Hepatocyte (in vitro differentiated cells): Measurements from ENCODE around the gene PIM3. TPM values are rescaled to one million over a fixed set of nuclear protein-coding genes. Genes with fewer than 3 reads are reported as not detected.

Experiments used
- DNase-seq: peaks from one replicate; pipeline ENCODE4 v3.0.0-alpha.2; 2016; ENCODE audit warnings: low spot score
- H2AFZ ChIP-seq: fragments of 200-600 bp; sonication (generic); 2 replicates; pipeline ENCODE4 v1.6.0; 2016; ENCODE audit warnings: antibody characterized with exemption, mild to moderate bottlenecking
- H3K27ac ChIP-seq: fragments of 200-600 bp; sonication (generic); 2 replicates; pipeline ENCODE4 v1.5.1; 2016; ENCODE audit warnings: mild to moderate bottlenecking
- H3K27me3 ChIP-seq: fragments of 200-600 bp; sonication (generic); 2 replicates; pipeline ENCODE4 v1.6.1; 2016
- H3K36me3 ChIP-seq: fragments of 200-600 bp; sonication (generic); replicated peaks from 2 replicates; pipeline ENCODE4 v1.5.1; 2016; ENCODE audit warnings: low read depth; ENCODE audit not compliant: insufficient read depth
- H3K4me1 ChIP-seq: fragments of 200-600 bp; sonication (generic); 2 replicates; pipeline ENCODE4 v1.5.1; 2016; ENCODE audit warnings: mild to moderate bottlenecking, moderate library complexity; ENCODE audit not compliant: insufficient read depth
- H3K4me2 ChIP-seq: fragments of 200-600 bp; sonication (generic); 2 replicates; pipeline ENCODE4 v1.6.0; 2016
- H3K4me3 ChIP-seq: fragments of 200-600 bp; sonication (generic); 2 replicates; pipeline ENCODE4 v1.5.1; 2016; ENCODE audit warnings: mild to moderate bottlenecking
- H3K79me2 ChIP-seq: fragments of 200-600 bp; sonication (generic); 2 replicates; pipeline ENCODE4 v1.6.0; 2017; ENCODE audit warnings: mild to moderate bottlenecking
- H3K9me2 ChIP-seq: fragments of 200-600 bp; sonication (generic); replicated peaks from 2 replicates; pipeline ENCODE4 v1.6.0; 2017; ENCODE audit warnings: mild to moderate bottlenecking; ENCODE audit not compliant: insufficient read depth
- H3K9me3 ChIP-seq: fragments of 200-600 bp; sonication (generic); 2 replicates; pipeline ENCODE4 v1.5.1; 2016; ENCODE audit warnings: low read depth, mild to moderate bottlenecking
- H4K20me1 ChIP-seq: fragments of 200-600 bp; sonication (generic); 2 replicates; pipeline ENCODE4 v1.6.0; 2016; ENCODE audit warnings: mild to moderate bottlenecking; ENCODE audit not compliant: insufficient read depth, poor library complexity, severe bottlenecking
- EZH2 ChIP-seq: fragments of 200-600 bp; sonication (generic); IDR thresholded peaks from 2 replicates; pipeline ENCODE4 v1.6.1; 2016; ENCODE audit warnings: antibody characterized with exemption, mild to moderate bottlenecking, borderline replicate concordance
- EZH2phosphoT487 ChIP-seq: fragments of 200-600 bp; sonication (generic); IDR thresholded peaks from one replicate; pipeline ENCODE4 v1.6.1; 2018; ENCODE audit warnings: antibody characterized with exemption, mild to moderate bottlenecking, low read depth, moderate library complexity; ENCODE audit not compliant: unreplicated experiment, severe bottlenecking
- WGBS: methylation state at CpG from one replicate; pipeline ENCODE4 v1.1.6; 2016; ENCODE audit warnings: low lambda C conversion rate; ENCODE audit errors: missing lambda C conversion rate; 5-methylcytosine and 5-hydroxymethylcytosine counted together
- polyA plus RNA-seq: library from polyadenylated mRNA; unstranded; fragments of >200 nt; fragmentation: Nextera tagmentation; extraction: Ambion mirVana; gene quantifications from 2 replicates; pipeline ENCODE4 v1.2.1, GENCODE V29; 2016
- total RNA-seq: library from RNA; depleted of rRNA; stranded (reverse); fragments of >200 nt; gene quantifications from 2 replicates; pipeline ENCODE4 v1.2.3, GENCODE V29; 2014
- TF ChIP-seq, protein P1 (sequence below): fragments of 200-600 bp; sonication (generic); IDR thresholded peaks from 2 replicates; pipeline ENCODE4 v1.5.1; 2016; ENCODE audit warnings: antibody characterized with exemption, mild to moderate bottlenecking; ENCODE audit not compliant: poor library complexity

PIM3 gene
- total and polyA plus RNA-seq, 2 experiments from 2014 or later, result 81.1 to 138 TPM

DNA sequence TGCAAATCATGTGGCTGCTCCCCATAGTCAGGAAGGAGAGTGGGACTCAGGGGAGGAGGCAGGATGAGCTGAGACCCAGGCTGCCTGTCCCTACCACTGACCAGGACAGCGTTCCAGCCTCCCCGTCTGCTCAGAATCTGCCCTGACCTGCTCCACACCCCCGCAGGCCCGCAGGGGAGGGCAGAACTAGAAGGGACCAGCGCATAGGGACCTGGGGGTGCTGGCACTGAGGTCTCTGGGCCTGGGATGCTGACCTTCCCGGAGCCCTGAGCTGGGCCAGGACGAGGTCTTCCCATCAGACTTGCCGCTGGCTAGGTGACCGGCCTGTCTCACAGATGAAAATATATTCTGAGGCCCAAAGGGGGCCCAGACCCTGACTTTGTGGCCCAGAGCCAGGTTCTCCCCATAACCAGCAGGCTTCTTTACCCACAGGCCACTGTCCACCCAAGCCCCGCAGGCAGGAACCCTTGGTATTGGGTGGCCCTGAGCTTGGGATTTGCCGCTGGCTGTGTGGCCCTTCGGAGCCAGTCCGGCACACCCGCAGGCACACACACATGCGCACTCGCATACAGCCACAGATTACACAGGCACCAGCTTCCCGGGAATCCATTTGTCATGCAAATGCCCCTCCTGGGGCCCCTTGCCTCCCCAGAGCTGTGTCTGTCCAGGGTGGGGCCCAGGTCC is 13.8 kb upstream of the PIM3 start:
- H3K27ac ChIP-seq, result peak overlapping the region; percentile 100
- no peaks in the 10 kb centered on the region for H3K9me3 ChIP-seq
- peaks cover 48% of the 10 kb centered on the region for H3K4me1 ChIP-seq
- 77% methylated on average over 17 of the region's 17 CpGs for WGBS
- DNase-seq, result no peak
- H3K4me3 ChIP-seq, result no peak overlapping the region
- TF ChIP-seq, protein P1, sequence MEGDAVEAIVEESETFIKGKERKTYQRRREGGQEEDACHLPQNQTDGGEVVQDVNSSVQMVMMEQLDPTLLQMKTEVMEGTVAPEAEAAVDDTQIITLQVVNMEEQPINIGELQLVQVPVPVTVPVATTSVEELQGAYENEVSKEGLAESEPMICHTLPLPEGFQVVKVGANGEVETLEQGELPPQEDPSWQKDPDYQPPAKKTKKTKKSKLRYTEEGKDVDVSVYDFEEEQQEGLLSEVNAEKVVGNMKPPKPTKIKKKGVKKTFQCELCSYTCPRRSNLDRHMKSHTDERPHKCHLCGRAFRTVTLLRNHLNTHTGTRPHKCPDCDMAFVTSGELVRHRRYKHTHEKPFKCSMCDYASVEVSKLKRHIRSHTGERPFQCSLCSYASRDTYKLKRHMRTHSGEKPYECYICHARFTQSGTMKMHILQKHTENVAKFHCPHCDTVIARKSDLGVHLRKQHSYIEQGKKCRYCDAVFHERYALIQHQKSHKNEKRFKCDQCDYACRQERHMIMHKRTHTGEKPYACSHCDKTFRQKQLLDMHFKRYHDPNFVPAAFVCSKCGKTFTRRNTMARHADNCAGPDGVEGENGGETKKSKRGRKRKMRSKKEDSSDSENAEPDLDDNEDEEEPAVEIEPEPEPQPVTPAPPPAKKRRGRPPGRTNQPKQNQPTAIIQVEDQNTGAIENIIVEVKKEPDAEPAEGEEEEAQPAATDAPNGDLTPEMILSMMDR, result no peak
- no peak for TF ChIP-seq EZH2
- no peak overlapping the region for H2AFZ ChIP-seq
- H4K20me1 ChIP-seq, result no peaks in the 10 kb centered on the region
- H3K27me3 ChIP-seq, result no peaks in the 10 kb centered on the region
- no peaks in the 10 kb centered on the region for H3K36me3 ChIP-seq
- H3K4me2 ChIP-seq, result peak overlapping the region; percentile 65
- no peaks in the 10 kb centered on the region for H3K79me2 ChIP-seq
- H3K9me2 ChIP-seq, result no peaks in the 10 kb centered on the region

- Histone ChIP-seq H3K4me1 (peaks cover 53% of the 10 kb centered on the region), H3K4me2 (peak overlapping the region; percentile 65), H3K36me3 (no peaks in the 10 kb centered on the region), H3K9me3 (no peaks in the 10 kb centered on the region), H3K79me2 (no peaks in the 10 kb centered on the region), H3K27me3 (no peaks in the 10 kb centered on the region), H3K9me2 (no peaks in the 10 kb centered on the region), H3K4me3 (no peak overlapping the region), H2AFZ (no peak overlapping the region), H3K27ac (peak overlapping the region; percentile 100), H4K20me1 (no peaks in the 10 kb centered on the region)
- no peak for DNase-seq
- 77% methylated on average over 6 of the region's 6 CpGs for WGBS
- TF ChIP-seq, protein P1, result no peak
- TF ChIP-seq EZH2phosphoT487 (no peak), EZH2 (no peak)
Observed at GRCh38 chr22:49947296-49947622, 13.3 kb upstream of the PIM3 start.

- 78% methylated on average over 23 of the region's 23 CpGs for WGBS
- TF ChIP-seq, protein P1, result no peak
- TF ChIP-seq EZH2phosphoT487 (no peak), EZH2 (no peak)
- Histone ChIP-seq H3K4me2 (peak overlapping the region; percentile 65), H3K36me3 (no peaks in the 10 kb centered on the region), H3K4me1 (peaks cover 64% of the 10 kb centered on the region), H3K4me3 (no peak overlapping the region), H3K27ac (peak overlapping the region; percentile 100), H3K79me2 (no peaks in the 10 kb centered on the region), H4K20me1 (no peaks in the 10 kb centered on the region), H3K27me3 (no peaks in the 10 kb centered on the region), H3K9me2 (no peaks in the 10 kb centered on the region), H2AFZ (no peak overlapping the region), H3K9me3 (no peaks in the 10 kb centered on the region)
- DNase-seq, result no peak
Observed at GRCh38 chr22:49948116-49948957, 12.2 kb upstream of the PIM3 start.
